GM19452 (cell line): ENCODE data around the gene PELI2.
"Not testable (repeated sequence)": the region's sequence is repeated elsewhere in the genome, so short reads cannot be mapped to it uniquely, and the experiment has no call there.

ENCODE experiments used
- ATAC-seq: cut with Tn5 transposase; IDR thresholded peaks from one replicate; pipeline ENCODE4 v1.9.1; 2021; ENCODE audit not compliant: unreplicated experiment

The PELI2 gene

GRCh38 chr14:56142314-56142713, 24.1 kb downstream of the PELI2 start:
- ATAC-seq, result no peak

- ATAC-seq, result no peak
These were observed 24.8 kb downstream of the PELI2 start for GRCh38 chr14:56143025-56143424.

GRCh38 chr14:56144176-56144575, 26.0 kb downstream of the PELI2 start:
- ATAC-seq, result no peak

- no peak for ATAC-seq
These were observed 27.1 kb downstream of the PELI2 start for GRCh38 chr14:56145181-56145769.

GRCh38 chr14:56145965-56146364, 27.8 kb downstream of the PELI2 start:
- ATAC-seq, result no peak

- no peak for ATAC-seq
These were observed 29.2 kb downstream of the PELI2 start for GRCh38 chr14:56147449-56147848.

- no peak for ATAC-seq
These were observed 30.0 kb downstream of the PELI2 start for GRCh38 chr14:56147986-56148901.

- ATAC-seq, result no peak
These were observed 30.9 kb downstream of the PELI2 start for GRCh38 chr14:56149151-56149550.

GRCh38 chr14:56149995-56150394, 31.8 kb downstream of the PELI2 start:
- no peak for ATAC-seq

GRCh38 chr14:56150645-56151345, 32.6 kb downstream of the PELI2 start:
- no peak for ATAC-seq

- no peak for ATAC-seq
These were observed 34.0 kb downstream of the PELI2 start for GRCh38 chr14:56152221-56152620.

GRCh38 chr14:56153267-56153666, 35.1 kb downstream of the PELI2 start:
- ATAC-seq, result no peak

- no peak for ATAC-seq
These were observed 36.1 kb downstream of the PELI2 start for GRCh38 chr14:56154321-56154720.

- no peak for ATAC-seq
These were observed 37.9 kb downstream of the PELI2 start for GRCh38 chr14:56156096-56156495.

GRCh38 chr14:56159066-56159465, 40.9 kb downstream of the PELI2 start:
- no peak for ATAC-seq

GRCh38 chr14:56160088-56160487, 41.9 kb downstream of the PELI2 start:
- no peak for ATAC-seq

GRCh38 chr14:56161658-56162057, 43.4 kb downstream of the PELI2 start:
- ATAC-seq, result no peak

- ATAC-seq, result no peak
These were observed 44.3 kb downstream of the PELI2 start for GRCh38 chr14:56162476-56162875.

- not testable (repeated sequence) for ATAC-seq
These were observed 48.4 kb downstream of the PELI2 start for GRCh38 chr14:56166579-56166978.

GRCh38 chr14:56168007-56168616, 49.9 kb downstream of the PELI2 start:
- no peak for ATAC-seq

- ATAC-seq, result no peak
These were observed 51.8 kb downstream of the PELI2 start for GRCh38 chr14:56170028-56170427.
